Endothelial cell (in vitro differentiated cells): ENCODE measurements around the gene PRKCSH. TPM values are rescaled to one million over a fixed set of nuclear protein-coding genes. Genes with fewer than 3 reads are reported as not detected.
A peak's percentile ranks its signal among the peaks of the same experiment; 100 is the strongest.
"Not testable (repeated sequence)": the region's sequence is repeated elsewhere in the genome, so short reads cannot be mapped to it uniquely, and the experiment has no call there.

Experiments used
- DNase-seq: peaks from one replicate; pipeline ENCODE4 v3.0.0; 2021; ENCODE audit warnings: low spot score
- H3K27ac Mint-ChIP-seq: one replicate; pipeline ENCODE4 v1.8.0; 2021; ENCODE audit warnings: mixed read lengths, inconsistent platforms; ENCODE audit not compliant: unreplicated experiment
- H3K27me3 Mint-ChIP-seq: one replicate; pipeline ENCODE4 v1.8.0; 2021; ENCODE audit warnings: mild to moderate bottlenecking, moderate library complexity, mixed read lengths, inconsistent platforms; ENCODE audit not compliant: unreplicated experiment
- H3K36me3 Mint-ChIP-seq: one replicate; pipeline ENCODE4 v1.8.0; 2021; ENCODE audit warnings: mild to moderate bottlenecking, low read depth, mixed read lengths, inconsistent platforms; ENCODE audit not compliant: unreplicated experiment
- H3K4me1 Mint-ChIP-seq: one replicate; pipeline ENCODE4 v1.8.0; 2021; ENCODE audit warnings: mild to moderate bottlenecking, mixed read lengths, inconsistent platforms; ENCODE audit not compliant: unreplicated experiment
- H3K4me3 Mint-ChIP-seq: one replicate; pipeline ENCODE4 v1.8.0; 2021; ENCODE audit warnings: mild to moderate bottlenecking, mixed read lengths, inconsistent platforms; ENCODE audit not compliant: unreplicated experiment
- H3K9me3 Mint-ChIP-seq: one replicate; pipeline ENCODE4 v1.8.0; 2021; ENCODE audit warnings: mixed read lengths, inconsistent platforms; ENCODE audit not compliant: unreplicated experiment
- total RNA-seq: library from RNA; stranded (reverse); fragmentation: NEBNext Ultra II Directional; extraction: Animal tissue kit (Norgen Biotek cat#: 25700); gene quantifications from one replicate; pipeline ENCODE4 v1.2.1, GENCODE V29; 2021; ENCODE audit not compliant: unreplicated experiment
- TF ChIP-seq, protein P1 (sequence below): fragments of 200-600 bp; sonication (generic); IDR thresholded peaks from one replicate; pipeline ENCODE4 v1.5.0; 2021; ENCODE audit warnings: antibody characterized with exemption; ENCODE audit not compliant: unreplicated experiment

Gene PRKCSH
- total RNA-seq, 1 donor from 2014 or later = 466 TPM

- Mint-ChIP-seq H3K36me3 (no peaks in the 10 kb centered on the region), H3K27me3 (peaks cover 11% of the 10 kb centered on the region), H3K9me3 (no peaks in the 10 kb centered on the region), H3K27ac (no peak overlapping the region), H3K4me1 (no peaks in the 10 kb centered on the region), H3K4me3 (no peak overlapping the region)
- DNase-seq = no peak
- TF ChIP-seq, protein P1, sequence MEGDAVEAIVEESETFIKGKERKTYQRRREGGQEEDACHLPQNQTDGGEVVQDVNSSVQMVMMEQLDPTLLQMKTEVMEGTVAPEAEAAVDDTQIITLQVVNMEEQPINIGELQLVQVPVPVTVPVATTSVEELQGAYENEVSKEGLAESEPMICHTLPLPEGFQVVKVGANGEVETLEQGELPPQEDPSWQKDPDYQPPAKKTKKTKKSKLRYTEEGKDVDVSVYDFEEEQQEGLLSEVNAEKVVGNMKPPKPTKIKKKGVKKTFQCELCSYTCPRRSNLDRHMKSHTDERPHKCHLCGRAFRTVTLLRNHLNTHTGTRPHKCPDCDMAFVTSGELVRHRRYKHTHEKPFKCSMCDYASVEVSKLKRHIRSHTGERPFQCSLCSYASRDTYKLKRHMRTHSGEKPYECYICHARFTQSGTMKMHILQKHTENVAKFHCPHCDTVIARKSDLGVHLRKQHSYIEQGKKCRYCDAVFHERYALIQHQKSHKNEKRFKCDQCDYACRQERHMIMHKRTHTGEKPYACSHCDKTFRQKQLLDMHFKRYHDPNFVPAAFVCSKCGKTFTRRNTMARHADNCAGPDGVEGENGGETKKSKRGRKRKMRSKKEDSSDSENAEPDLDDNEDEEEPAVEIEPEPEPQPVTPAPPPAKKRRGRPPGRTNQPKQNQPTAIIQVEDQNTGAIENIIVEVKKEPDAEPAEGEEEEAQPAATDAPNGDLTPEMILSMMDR = no peak
Measured at GRCh38 chr19:11425719-11426457, 9.5 kb upstream of the PRKCSH start.

DNA sequence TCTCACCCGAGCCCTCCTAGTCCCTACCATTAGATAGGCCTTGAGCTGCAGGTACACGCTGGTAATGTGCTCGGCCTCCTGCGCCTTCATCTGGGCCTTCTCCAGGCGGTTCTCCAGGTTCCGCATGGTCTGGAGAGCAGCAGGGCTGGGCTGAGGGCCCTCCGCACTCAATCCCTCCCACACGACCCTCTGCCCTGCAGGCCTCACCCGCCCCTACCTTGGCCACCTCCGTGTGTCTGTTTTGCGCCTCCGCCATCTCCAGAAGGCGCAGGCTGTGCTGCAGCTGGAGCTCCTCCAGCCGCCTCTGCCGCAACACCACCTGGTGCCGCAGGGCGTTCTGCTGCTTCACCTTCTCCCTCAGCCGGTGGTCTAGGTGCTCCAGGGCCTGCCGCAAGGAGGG is 8.8 kb upstream of the PRKCSH start:
- peaks cover 4% of the 10 kb centered on the region for H3K27me3 Mint-ChIP-seq
- no peaks in the 10 kb centered on the region for H3K9me3 Mint-ChIP-seq
- no peaks in the 10 kb centered on the region for H3K36me3 Mint-ChIP-seq
- H3K27ac Mint-ChIP-seq = no peak overlapping the region
- DNase-seq = no peak
- no peak overlapping the region for H3K4me3 Mint-ChIP-seq
- no peaks in the 10 kb centered on the region for H3K4me1 Mint-ChIP-seq
- TF ChIP-seq, protein P1 = no peak

DNA sequence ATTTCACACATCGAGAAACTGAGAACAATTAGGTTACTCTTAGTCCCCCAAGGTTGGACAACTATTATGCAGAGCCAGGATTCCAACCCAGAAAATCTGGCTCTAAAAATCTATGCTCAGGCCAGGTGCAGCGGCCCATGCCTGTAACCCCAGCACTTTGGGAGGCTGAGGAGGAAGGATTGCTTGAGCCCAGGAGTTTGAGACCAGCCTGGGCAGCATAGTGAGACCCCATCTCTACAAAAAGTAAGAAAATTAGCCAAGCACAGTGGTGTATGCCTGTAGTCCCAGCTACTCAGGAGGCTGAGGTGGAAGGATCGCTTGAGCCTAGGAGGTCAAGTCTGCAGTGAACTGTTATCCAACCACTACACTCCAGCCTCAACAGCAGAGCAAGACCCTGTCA is 1.9 kb upstream of the PRKCSH start:
- not testable (repeated sequence) for H3K27ac Mint-ChIP-seq, DNase-seq, H3K9me3 Mint-ChIP-seq, H3K4me3 Mint-ChIP-seq, H3K36me3 Mint-ChIP-seq
- Mint-ChIP-seq H3K27me3 (peaks cover 14% of the 10 kb centered on the region), H3K4me1 (peaks cover 16% of the 10 kb centered on the region)

- Mint-ChIP-seq H3K4me3 (peak overlapping the region; percentile 99), H3K9me3 (no peaks in the 10 kb centered on the region), H3K27me3 (peaks cover 17% of the 10 kb centered on the region), H3K36me3 (peaks cover 3% of the 10 kb centered on the region), H3K27ac (peak overlapping the region; percentile 100), H3K4me1 (peaks cover 16% of the 10 kb centered on the region)
- TF ChIP-seq, protein P1 = no peak
- DNase-seq = no peak
Measured at GRCh38 chr19:11434703-11435056, 755 bp upstream of the PRKCSH start.

DNA sequence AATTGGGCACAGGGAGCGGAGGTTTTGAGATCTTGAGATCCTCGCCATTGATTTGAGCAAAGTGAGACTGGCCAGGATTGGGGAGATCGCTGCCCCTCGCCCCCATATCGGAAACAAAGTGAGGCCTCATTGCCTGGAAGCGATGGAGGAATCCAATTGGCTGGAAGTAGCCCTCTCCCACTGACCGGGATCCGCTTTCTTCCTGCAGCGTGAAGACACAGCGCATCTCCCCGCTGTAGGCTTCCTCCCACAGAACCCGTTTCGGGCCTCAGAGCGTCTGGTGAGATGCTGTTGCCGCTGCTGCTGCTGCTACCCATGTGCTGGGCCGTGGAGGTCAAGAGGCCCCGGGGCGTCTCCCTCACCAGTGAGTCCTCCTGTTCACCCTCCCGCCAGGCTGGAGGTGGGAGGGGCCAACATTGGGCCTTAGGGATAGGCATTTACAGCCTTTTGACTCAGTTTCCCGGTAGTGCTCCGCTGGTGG is 438 bp downstream of the PRKCSH start:
- H3K27me3 Mint-ChIP-seq = peaks cover 17% of the 10 kb centered on the region
- peak; percentile 40 for DNase-seq
- TF ChIP-seq, protein P1 = no peak
- peak overlapping the region; percentile 99 for H3K4me3 Mint-ChIP-seq
- H3K9me3 Mint-ChIP-seq = no peaks in the 10 kb centered on the region
- peaks cover 4% of the 10 kb centered on the region for H3K36me3 Mint-ChIP-seq
- H3K27ac Mint-ChIP-seq = peak overlapping the region; percentile 100
- peaks cover 16% of the 10 kb centered on the region for H3K4me1 Mint-ChIP-seq
